ENCODE data around the gene CUL2.
"Not testable (repeated sequence)": the region's sequence is repeated elsewhere in the genome, so short reads cannot be mapped to it uniquely, and the experiment has no call there.

Gene CUL2

GRCh38 chr10:35079763-35080162 is 10.4 kb downstream of the CUL2 start:
- no peak for DNase-seq (ENCODE audit: low spot score)

- DNase-seq (ENCODE audit: low spot score): no peak
Observed at GRCh38 chr10:35079265-35079664, 10.9 kb downstream of the CUL2 start.

GRCh38 chr10:35075228-35075627 is 14.9 kb downstream of the CUL2 start:
- no peak for DNase-seq (ENCODE audit: low spot score)

- DNase-seq (ENCODE audit: low spot score): no peak
Observed at GRCh38 chr10:35074266-35074665, 15.9 kb downstream of the CUL2 start.

GRCh38 chr10:35070521-35070920 is 19.6 kb downstream of the CUL2 start:
- no peak for DNase-seq (ENCODE audit: low spot score)

- DNase-seq (ENCODE audit: low spot score): no peak
Observed at GRCh38 chr10:35063837-35064454, 26.2 kb downstream of the CUL2 start.

GRCh38 chr10:35059481-35059880 is 30.7 kb downstream of the CUL2 start:
- DNase-seq (ENCODE audit: low spot score): no peak

GRCh38 chr10:35058686-35059085 is 31.5 kb downstream of the CUL2 start:
- DNase-seq (ENCODE audit: low spot score): no peak

GRCh38 chr10:35058134-35058533 is 32.0 kb downstream of the CUL2 start:
- DNase-seq (ENCODE audit: low spot score): no peak

GRCh38 chr10:35056686-35057085 is 33.5 kb downstream of the CUL2 start:
- DNase-seq (ENCODE audit: low spot score): no peak

GRCh38 chr10:35056133-35056532 is 34.0 kb downstream of the CUL2 start:
- DNase-seq (ENCODE audit: low spot score): no peak

GRCh38 chr10:35050568-35050967 is 39.6 kb downstream of the CUL2 start:
- no peak for DNase-seq (ENCODE audit: low spot score)

GRCh38 chr10:35046074-35046473 is 44.1 kb downstream of the CUL2 start:
- DNase-seq (ENCODE audit: low spot score): no peak

GRCh38 chr10:35045275-35045674 is 44.9 kb downstream of the CUL2 start:
- not testable (repeated sequence) for DNase-seq (ENCODE audit: low spot score)

GRCh38 chr10:35043796-35044344 is 46.3 kb downstream of the CUL2 start:
- no peak for DNase-seq (ENCODE audit: low spot score)

GRCh38 chr10:35042783-35043182 is 47.4 kb downstream of the CUL2 start:
- peak; percentile 29 for DNase-seq (ENCODE audit: low spot score)

GRCh38 chr10:35041502-35041879 is 48.6 kb downstream of the CUL2 start:
- no peak for DNase-seq (ENCODE audit: low spot score)

- no peak for DNase-seq (ENCODE audit: low spot score)
Observed at GRCh38 chr10:35040760-35041501, 49.2 kb downstream of the CUL2 start.

- DNase-seq (ENCODE audit: low spot score): no peak
Observed at GRCh38 chr10:35037104-35037503, 53.0 kb downstream of the CUL2 start.

GRCh38 chr10:35035606-35036005 is 54.5 kb downstream of the CUL2 start:
- DNase-seq (ENCODE audit: low spot score): no peak

GRCh38 chr10:35027567-35027966 is 62.6 kb downstream of the CUL2 start:
- peak; percentile 32 for DNase-seq (ENCODE audit: low spot score)

- DNase-seq (ENCODE audit: low spot score): no peak
Observed at GRCh38 chr10:35025916-35026315, 64.2 kb downstream of the CUL2 start.

- DNase-seq (ENCODE audit: low spot score): no peak
Observed at GRCh38 chr10:35020481-35020880, 69.7 kb downstream of the CUL2 start.
